HG02852 (cell line): Measurements from ENCODE around the gene NCAPG2.
"Not testable (repeated sequence)": the region's sequence is repeated elsewhere in the genome, so short reads cannot be mapped to it uniquely, and the experiment has no call there.

Experiments used
- ATAC-seq: cut with Tn5 transposase; IDR thresholded peaks from one replicate; pipeline ENCODE4 v1.9.1; 2021; ENCODE audit warnings: mild to moderate bottlenecking, moderate library complexity; ENCODE audit not compliant: unreplicated experiment

The NCAPG2 gene

DNA sequence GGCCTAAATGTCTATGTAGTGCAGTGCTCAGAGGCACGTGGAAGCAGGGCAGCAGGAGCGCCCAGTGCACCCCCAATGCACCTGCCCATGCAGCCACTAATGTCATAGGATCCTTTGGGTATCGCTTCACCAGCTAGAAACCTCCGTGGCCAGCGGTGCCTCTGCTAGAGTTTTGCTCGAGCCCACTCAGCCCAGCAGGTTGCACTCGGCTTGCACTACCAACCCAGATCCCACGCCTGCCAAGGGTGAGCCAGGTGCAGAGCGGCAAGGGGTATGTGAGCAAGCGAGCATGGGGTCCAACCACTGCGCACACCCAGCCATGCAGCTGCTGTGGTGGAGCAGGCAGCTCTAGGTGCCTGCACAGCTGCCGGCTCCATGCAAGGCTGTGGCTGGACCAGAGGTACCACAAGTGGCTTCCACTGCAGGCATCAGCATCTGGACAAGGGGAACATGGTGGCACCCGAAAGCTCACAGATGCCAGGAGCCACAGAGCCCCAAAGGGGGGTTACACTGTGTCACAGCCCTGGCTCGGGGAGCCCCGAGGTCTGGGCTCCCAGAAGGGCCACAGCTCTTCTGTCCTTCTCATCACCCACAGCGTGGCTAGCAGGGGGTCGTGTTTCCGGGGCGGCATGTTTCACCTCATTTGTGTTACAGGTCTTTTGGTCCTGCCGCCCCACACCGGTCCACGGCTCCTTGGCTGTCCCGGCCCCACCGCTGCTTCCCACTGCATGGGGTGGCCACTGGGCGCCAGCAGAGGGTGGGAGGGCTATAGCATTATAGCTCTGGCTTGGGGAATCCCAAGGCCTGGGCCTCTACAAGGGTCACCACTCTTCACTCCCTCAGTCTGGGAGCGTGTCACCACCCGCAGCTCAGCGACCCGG lies 2.3 kb upstream of the NCAPG2 start:
- ATAC-seq, result no peak

DNA sequence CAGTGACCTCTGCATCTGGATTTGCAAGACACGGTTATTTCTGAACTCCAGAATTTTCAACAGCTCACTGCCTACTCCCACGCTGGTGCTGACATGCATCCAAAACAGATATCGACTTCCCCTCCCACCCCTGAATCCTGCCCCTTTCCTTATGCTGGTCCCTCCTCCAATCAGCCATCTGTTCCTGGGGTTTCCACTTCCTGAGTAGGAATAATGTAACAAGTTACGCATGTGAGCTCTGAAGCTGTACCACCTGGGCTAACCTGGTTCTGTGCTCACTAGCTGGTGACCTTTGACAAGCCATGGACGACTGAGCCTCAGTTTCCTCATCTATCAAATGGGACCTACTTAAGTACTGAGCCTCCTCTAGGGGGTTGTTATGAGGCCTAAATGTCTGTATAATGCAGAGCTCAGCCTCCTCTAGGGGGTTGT lies 1.7 kb upstream of the NCAPG2 start:
- ATAC-seq, result no peak

DNA sequence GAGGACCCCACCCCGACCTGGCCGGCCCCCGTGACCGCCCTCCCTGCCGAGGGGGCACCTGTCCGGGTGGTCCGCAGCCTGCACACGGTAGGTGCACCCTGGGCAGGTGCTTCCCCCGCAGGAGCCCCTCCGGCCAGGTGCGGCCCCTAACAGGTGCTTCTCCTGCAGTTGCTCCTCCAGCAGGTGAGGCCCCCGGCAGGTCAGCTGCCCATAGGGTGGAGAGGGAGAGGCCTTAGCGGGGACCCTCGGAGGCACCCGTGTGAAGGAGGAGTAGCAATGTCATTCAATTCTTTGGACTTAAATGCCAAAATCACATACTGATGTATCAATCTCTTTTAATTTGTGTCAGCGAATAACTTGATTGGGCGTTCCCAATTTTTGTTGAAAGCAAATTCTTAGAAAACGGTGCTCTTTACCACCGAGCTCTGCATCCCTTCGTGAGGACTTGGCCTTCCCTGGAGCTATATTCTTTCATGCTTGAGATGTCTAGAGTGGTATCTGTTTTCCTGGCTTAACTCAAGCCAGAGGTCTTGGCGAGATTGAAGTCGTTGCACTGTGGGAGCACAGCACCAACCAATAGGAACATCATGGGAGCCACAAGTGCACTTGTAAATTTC lies 738 bp upstream of the NCAPG2 start:
- no peak for ATAC-seq

DNA sequence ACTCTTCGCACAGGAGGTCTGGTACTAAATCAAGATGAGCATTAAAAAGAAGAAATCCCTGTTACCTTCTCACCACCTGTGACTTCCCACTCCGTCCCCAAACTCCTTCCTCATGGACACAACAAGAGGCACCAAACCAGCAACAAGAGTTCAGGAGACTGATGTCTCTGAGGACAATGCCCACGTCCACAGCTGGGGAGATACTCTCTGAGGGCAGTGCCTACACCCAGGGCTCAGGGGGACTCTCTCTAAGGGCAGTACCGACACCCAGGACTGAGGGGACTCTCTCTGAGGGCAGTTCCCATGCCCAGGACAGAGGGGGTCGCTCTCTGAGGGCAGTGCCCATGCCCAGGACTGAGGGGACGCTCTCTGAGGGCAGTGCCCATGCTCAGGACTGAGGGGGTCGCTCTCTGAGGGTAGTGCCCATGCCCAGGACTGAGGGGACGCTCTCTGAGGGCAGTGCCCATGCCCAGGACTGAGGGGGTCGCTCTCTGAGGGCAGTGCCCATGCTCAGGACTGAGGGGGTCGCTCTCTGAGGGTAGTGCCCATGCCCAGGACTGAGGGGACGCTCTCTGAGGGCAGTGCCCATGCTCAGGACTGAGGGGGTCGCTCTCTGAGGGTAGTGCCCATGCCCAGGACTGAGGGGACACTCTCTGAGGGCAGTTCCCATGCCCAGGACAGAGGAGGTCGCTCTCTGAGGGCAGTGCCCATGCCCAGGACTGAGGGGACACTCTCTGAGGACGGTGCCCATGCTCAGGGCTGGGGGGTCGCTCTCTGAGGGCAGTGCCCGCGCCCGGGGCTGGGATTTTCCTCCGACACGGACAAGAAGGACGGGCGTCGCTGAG lies 703 bp downstream of the NCAPG2 start:
- not testable (repeated sequence) for ATAC-seq

DNA sequence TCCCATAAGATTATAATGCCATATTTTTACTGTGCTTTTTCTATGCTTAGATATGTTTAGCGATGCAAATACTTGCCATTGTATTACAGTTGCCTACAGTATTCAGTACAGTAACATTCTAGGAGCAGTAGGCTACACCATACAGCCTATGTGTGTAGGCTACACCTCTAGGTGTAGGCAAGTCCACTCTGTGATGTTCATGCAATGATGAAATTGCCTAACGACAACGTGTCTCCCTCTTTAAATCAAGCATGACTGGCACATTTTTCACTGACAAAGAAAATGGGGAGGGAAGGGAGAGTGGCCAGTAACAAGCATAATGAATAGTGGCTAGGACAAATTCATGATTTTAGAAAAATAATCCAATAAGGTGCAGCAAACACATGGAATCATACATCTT lies 1.7 kb downstream of the NCAPG2 start:
- ATAC-seq, result no peak

DNA sequence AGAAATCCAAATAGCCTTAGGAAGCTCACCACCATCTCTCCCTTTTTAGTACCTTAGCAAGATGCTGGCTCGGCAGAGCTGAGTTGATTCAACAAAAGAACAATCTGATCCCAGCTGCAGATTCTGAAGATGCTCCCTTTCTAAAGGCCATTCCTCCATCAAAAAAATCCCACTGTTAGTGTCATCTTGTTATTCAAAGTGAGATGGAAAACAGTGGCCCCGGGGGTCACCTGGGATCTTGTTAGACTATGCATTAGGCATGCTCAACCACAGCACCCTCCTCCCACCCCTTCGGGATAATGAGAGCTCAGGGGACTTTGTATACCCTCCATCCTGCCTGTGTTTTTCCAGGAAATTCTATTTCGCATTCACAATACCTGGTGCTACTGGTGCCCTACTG lies 2.4 kb downstream of the NCAPG2 start:
- ATAC-seq, result no peak

DNA sequence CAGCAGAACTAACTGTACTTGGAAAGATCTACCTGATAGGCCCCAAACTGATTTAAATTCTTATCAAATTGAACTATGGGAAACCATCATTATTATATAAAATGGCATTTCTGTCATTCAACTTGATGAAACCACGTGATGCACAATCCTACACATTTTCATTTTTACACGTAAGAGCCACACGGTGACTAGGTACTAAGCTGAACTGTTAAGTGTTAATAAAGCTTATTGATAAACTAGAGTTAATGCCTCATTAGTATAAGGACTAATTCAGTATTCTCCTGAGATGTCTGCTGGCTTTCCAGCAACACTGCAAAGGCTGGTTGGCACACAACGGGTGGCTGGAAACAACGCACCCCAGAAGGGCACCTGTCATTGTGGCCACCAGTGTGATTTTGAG lies 4.6 kb downstream of the NCAPG2 start:
- ATAC-seq, result no peak

DNA sequence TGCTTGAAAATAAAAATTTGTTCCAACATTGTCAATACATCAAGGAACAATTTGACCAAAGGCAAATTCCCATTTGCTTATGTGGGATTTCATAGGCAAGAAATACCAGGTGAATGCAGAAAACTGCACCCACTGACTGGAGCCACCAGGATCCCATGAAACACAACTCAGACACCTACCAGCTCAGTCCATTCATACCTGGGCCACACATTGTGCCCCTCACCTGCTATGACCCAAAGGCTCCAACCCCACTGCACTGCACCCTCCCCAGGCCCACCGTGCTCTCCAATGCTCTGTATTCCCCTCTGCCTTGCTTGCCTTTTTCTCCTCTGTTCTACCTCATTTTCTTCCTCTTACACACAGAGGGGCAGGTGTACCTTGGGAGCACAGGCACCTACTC lies 5.3 kb downstream of the NCAPG2 start:
- ATAC-seq, result no peak

DNA sequence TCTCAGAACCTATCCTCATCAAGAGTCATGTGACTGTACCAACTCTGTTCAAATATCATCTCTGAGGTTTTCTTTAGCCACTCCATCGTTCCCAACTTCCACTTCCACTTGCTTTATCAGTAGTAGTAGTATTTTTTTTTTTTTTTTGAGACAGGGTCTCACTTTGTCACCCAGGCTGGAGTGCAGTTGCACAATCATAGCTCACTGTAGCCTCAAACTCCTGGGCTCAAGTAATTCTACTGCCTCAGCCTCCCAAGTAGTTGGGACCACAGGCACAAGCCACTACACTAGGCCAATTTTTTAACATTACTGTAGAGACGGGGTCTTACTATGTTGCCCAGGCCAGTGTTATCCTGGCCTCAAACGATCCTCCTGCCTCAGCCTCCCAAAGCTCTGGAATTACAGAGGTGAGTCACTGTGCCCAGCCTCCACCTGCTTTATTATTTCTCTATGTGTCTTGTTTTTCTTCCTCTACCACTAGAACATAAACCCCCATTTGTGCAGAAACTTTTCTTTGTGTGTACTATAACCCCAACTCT lies 5.9 kb downstream of the NCAPG2 start:
- ATAC-seq, result no peak

DNA sequence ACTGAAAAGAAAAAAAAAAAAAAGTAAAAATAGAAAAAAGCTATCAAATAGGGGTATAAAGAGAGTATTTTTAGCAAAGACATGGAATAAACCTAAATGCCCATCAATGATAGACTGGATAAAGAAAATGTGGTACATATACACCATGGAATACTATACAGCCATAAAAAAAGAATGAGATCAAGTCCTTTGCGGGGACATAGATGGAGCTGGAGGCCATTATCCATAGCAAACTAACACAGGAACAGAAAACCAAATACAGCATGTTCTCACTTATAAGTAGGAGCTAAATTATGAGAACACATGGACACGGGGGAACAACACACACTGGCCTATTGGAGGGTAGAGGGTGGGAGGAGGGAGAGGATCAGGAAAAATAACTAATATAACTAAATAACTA lies 7.0 kb downstream of the NCAPG2 start:
- not testable (repeated sequence) for ATAC-seq

DNA sequence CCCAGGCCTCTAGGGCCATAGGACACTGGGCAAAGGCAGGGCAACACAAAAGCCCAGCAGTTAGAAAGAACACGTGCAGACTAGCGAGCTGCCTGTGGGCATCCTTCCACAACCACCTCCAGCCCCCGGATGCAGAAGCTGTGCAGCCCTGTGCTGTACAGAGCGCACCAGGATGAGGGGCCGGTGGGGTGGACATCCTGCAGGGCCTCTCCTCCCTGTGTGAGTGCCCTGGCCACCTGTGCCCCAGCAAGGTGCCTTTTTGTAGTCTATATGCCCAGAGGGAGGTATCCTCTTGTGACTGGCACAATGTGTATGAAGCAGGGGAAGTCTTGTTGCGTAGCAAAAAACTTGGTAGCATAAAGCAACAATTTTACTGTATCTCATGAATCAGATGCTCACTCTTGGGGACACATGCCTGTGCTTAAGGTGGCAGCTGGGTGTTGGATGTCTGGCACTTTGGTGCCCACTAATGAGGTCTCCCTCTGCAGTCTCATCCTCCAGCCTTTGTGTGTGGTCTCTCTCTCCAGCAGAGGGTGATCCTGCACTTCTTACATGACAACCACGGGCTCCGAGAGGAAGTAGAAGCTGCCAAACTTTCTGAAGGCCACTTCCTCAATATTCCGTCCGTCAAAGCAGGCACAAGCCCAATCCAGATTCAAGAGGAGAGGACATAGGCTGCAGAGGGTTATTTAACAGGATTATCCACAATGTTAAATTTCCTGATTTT lies 8.7 kb downstream of the NCAPG2 start:
- ATAC-seq, result peak; percentile 88

DNA sequence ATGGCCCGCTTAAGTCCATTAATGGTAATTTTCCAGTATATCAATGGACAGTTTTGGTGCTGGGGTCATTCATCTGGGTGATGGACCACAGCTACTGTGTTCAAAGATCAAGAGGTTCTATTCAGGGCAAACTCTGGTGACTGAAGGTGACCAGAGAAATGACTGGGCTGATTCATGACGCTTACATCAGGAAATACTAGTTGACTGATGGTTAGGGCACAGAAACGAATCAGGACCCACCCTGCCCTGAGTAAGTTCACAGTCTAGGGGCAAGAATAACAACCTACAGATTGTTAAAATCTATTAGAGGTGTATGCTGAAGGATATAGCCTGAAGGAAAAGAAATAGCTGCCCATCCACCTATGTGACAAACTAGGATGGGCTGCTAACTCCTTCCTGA lies 9.5 kb downstream of the NCAPG2 start:
- no peak for ATAC-seq

DNA sequence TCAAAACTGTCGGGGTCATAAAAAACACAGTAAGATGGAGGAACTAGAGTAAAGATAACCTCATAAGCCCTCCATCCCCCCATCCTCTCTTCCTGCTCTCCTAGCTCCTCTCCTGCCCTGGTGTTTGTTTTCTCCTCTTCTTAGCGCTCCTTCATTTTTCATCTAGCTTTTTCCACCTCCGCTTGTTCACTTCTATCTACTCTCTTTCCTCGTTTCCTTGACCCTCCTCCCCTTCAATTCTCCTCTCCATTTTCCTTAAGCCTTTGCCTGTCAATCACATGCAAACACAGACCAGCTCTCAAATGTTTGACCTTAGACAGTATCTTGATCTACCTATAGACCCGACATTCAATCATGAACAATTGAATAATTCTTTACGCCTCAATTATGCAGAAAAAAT lies 10.0 kb downstream of the NCAPG2 start:
- ATAC-seq, result no peak

DNA sequence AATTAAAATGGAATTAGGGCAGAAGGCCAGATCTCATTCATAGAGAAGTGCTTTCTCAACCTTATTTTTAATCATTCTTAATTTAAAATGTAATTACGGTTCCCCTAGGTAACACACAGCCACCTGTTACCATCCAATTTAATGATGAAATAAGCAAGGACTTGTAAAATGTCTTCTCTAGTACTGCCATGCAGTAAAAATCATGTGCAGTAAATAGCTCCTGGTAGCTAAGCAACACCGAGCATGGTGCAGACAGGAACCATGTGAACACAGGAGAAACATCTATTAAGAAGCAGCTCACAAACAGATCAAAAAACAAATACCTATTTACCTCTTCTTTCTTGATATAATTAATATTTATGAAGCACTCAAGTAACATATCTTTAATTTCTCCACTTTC lies 15.1 kb downstream of the NCAPG2 start:
- ATAC-seq, result no peak

DNA sequence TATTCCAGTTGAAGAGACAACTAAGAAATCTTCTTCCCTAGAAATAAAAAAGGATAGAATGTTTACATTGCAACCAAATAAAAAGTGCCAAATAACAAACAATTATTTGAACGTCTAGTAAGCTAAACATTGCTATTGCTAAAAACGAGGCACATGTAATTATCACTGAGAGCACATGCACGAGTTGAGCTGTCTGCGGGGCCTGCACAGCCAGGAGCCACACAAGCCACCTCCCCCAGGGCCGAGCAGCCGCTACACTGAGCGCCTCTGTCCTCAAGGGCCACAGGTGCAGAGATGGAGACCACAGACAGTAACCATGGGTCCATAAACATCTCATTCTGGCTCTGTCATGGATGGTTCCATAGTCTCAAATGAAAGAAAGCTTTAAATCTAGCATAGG lies 17.2 kb downstream of the NCAPG2 start:
- ATAC-seq, result no peak

DNA sequence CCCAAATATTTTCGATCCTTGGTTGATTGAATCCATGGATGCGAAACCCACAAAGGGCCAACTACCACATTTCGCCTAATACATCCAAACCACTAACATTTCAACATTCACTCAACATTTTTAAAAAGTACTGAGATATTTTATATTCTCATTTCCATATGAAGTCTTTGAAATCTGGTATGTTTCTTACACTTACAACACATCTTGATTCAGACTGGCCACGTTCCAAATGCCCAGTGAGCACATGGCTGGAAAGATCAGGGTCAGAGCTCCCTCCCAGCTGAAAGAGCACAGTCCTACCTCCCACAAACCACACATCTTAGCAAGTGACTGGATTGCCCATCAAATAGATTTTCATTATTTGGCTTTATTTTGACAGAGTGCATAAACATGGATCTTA lies 18.9 kb downstream of the NCAPG2 start:
- no peak for ATAC-seq

DNA sequence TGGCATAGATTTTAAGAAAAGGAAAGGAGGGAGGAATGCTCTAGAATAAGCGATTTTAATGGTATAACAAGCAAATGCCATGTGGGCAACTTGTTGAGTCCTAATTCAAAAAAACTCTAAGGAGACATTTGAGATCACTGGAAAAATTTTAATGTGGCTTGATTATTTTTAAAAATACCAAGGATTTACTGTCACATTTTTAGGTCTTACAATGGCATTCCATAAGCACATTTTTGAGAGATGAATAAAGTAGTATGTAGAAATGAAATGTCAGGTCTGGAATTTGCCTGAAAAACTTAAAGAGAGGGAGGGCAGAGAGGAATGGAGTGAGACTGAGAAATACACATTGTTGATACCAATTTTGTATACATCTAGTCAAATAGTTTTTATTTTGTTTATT lies 20.3 kb downstream of the NCAPG2 start:
- ATAC-seq, result no peak

DNA sequence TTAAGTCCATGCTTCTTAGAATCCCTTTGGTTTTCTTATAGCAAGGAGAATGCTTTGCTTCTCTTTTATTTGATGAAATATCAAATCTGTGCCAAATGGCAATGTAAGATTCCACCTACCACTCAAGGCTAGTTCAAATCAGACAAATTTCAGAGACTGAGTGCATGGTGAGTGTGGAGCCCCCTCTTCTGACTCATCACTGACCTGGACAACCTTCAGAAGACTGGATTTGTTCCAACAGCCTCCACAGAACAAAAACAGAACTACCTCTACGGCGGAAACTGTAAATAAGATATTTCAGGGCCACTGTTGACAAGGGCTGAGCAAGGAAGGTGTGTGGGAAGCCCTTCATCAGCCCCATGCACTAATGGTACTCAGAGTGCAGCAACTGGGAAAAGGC lies 21.1 kb downstream of the NCAPG2 start:
- no peak for ATAC-seq

DNA sequence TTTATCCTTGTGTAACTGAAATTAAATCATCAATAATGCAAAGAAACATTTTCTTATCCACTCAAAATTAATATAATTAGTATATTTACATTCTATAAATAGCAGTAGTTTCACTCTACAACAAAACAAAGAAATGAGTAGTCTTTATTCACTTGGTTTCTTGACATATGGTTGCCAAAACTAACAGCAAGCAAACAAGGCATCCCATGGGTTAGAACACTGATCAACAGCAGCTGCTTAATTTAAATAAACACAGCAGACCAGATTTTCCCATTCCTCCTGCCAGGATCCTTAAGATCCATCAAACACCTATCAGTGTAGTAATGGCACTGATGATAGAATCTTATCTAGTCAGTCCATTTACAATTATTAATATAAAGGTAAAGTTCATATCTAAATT lies 22.1 kb downstream of the NCAPG2 start:
- no peak for ATAC-seq

DNA sequence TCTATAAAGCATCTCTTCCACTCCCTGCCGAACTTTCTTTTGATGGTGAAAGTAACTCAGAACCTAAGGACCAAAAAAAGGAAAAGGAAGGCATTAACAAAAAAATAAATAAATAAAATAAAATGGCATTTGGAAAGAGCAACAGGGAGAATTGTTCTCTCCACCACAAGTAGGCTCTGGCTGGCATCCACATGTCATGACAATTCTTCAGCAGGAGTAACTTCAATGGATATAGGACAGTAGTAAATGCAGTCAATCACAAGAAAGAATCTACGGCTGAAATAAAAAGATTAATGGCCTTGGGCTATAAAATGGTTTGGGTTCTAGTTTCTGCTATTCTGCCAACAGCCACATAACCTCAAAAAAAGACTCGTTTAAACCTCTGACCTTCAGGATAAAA lies 23.9 kb downstream of the NCAPG2 start:
- no peak for ATAC-seq

DNA sequence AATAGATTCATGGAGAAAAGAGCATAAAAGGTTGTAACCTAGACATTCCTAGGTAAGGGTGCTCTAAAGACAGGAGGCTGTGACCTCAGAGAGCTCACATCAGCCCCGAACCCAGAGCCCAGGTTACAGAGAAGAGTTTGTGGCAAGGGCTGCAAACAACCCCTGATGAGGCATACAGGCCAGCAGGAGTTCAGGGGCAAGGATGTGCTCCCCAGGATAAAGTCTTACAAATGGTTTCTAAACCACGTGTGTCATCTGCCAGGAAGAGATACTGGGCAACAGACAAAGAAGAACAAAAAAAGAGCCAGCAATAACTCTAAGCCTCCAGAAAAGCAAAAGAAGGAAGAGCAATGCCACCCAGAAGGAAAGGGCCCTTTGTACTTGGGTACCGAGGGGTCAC lies 27.7 kb downstream of the NCAPG2 start:
- ATAC-seq, result no peak
